Uterus (tissue), 4 donors: Measurements from ENCODE around the gene AIG1. TPM values are rescaled to one million over a fixed set of nuclear protein-coding genes. Genes with fewer than 3 reads are reported as not detected.

Experiments used
- DNase-seq, 2 donors: peaks; one replicate each; pipeline ENCODE4 v3.0.0-alpha.2; 2019 to 2020
- H3K27ac ChIP-seq, 2 donors: fragments of 200-600 bp; sonication (generic); 1 replicate in 1 of 2; 2 replicates in 1 of 2; pipeline ENCODE4 v1.5.1; 2016 to 2018
- H3K27me3 ChIP-seq, 2 donors: fragments of 200-600 bp; sonication (generic); one replicate each; pipeline ENCODE4 v1.5.1; 2018 to 2019; ENCODE audit warnings: control low read depth in 1 of 2
- H3K36me3 ChIP-seq, 2 donors: fragments of 200-600 bp; sonication (generic); one replicate each; pipeline ENCODE4 v1.5.1; 2019; ENCODE audit warnings: control low read depth in 1 of 2
- H3K4me1 ChIP-seq, 2 donors: fragments of 200-600 bp; sonication (generic); one replicate each; pipeline ENCODE4 v1.5.1; 2018 to 2019; ENCODE audit warnings: control low read depth in 1 of 2
- H3K4me3 ChIP-seq, 2 donors: fragments of 200-600 bp; sonication (generic); 1 replicate in 1 of 2; 2 replicates in 1 of 2; pipeline ENCODE4 v1.5.1; 2018 to 2019; ENCODE audit warnings: mild to moderate bottlenecking in 1 of 2
- H3K9me3 ChIP-seq, 2 donors: fragments of 200-600 bp; sonication (generic); one replicate each; pipeline ENCODE4 v1.5.1; 2019; ENCODE audit warnings: control low read depth in 1 of 2
- POLR2A ChIP-seq, 2 donors: fragments of 450-650 bp; IDR thresholded peaks; one replicate each; pipeline ENCODE4 v1.6.1; 2016; ENCODE audit warnings: antibody characterized with exemption in 2 of 2, mild to moderate bottlenecking in 1 of 2, moderate library complexity in 1 of 2
- intact Hi-C: fragments of 100-400 bp; cut with DNase I; formaldehyde crosslinking; loops from one replicate; pipeline ENCODE4 v1.15.1; 2023; ENCODE audit warnings: low total_unique reads
- total RNA-seq, 4 donors: library from RNA; depleted of rRNA in 3 of 4; stranded (reverse); fragments of >200 nt in 3 of 4; gene quantifications; one replicate each; pipeline versions ENCODE4 v1.1.0 to v1.2.4, GENCODE V29; 2014 to 2023
- TF ChIP-seq, protein P1 (sequence below), 4 experiments: fragments of 200-600 bp in 2 of 4; fragments of 450-650 bp in 2 of 4; sonication (generic) in 2 of 4; IDR thresholded peaks; one replicate each; pipeline ENCODE4 v1.5.1; 2016 to 2019; ENCODE audit warnings: antibody characterized with exemption in 4 of 4, mild to moderate bottlenecking in 2 of 4, moderate library complexity in 1 of 4
- donor health status: DM: yes; HTN: yes; CAD: no.

AIG1 gene
- total RNA-seq, 4 donors from 2014 or later = 6.9 to 36.6 (median 27.8) TPM

DNA sequence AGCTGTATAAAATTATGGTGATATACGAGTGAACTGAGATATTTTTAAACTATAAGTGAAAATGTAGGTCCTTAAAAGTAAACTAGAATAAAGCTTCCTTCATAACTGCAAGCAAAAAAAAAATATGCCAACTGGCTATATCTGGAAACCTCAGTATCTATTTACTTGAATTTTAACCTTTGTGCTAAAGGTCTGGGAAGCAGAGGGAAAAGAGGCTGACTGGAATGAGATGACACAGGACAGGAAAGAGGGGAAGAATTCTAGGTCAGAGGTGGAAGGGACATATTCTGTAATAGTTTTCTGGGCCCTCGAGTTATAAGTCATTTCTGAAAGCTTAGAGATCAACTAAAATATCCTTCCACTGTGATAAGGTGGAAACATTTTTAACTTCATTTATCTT, 46.8 kb downstream of the AIG1 start:
- H3K27ac ChIP-seq = no peak overlapping the region
- H3K9me3 ChIP-seq = no peaks in the 10 kb centered on the region
- no peaks in the 10 kb centered on the region for H3K4me1 ChIP-seq
- H3K36me3 ChIP-seq = no peaks in the 10 kb centered on the region
- TF ChIP-seq POLR2A (IDR thresholded peaks at IDR 0.05) = no peak
- TF ChIP-seq, protein P1, sequence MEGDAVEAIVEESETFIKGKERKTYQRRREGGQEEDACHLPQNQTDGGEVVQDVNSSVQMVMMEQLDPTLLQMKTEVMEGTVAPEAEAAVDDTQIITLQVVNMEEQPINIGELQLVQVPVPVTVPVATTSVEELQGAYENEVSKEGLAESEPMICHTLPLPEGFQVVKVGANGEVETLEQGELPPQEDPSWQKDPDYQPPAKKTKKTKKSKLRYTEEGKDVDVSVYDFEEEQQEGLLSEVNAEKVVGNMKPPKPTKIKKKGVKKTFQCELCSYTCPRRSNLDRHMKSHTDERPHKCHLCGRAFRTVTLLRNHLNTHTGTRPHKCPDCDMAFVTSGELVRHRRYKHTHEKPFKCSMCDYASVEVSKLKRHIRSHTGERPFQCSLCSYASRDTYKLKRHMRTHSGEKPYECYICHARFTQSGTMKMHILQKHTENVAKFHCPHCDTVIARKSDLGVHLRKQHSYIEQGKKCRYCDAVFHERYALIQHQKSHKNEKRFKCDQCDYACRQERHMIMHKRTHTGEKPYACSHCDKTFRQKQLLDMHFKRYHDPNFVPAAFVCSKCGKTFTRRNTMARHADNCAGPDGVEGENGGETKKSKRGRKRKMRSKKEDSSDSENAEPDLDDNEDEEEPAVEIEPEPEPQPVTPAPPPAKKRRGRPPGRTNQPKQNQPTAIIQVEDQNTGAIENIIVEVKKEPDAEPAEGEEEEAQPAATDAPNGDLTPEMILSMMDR (IDR thresholded peaks at IDR 0.05) = no peak
- no peak overlapping the region for H3K4me3 ChIP-seq
- no peak for DNase-seq
- intact Hi-C loops = no loop called here
- no peaks in the 10 kb centered on the region for H3K27me3 ChIP-seq

DNA sequence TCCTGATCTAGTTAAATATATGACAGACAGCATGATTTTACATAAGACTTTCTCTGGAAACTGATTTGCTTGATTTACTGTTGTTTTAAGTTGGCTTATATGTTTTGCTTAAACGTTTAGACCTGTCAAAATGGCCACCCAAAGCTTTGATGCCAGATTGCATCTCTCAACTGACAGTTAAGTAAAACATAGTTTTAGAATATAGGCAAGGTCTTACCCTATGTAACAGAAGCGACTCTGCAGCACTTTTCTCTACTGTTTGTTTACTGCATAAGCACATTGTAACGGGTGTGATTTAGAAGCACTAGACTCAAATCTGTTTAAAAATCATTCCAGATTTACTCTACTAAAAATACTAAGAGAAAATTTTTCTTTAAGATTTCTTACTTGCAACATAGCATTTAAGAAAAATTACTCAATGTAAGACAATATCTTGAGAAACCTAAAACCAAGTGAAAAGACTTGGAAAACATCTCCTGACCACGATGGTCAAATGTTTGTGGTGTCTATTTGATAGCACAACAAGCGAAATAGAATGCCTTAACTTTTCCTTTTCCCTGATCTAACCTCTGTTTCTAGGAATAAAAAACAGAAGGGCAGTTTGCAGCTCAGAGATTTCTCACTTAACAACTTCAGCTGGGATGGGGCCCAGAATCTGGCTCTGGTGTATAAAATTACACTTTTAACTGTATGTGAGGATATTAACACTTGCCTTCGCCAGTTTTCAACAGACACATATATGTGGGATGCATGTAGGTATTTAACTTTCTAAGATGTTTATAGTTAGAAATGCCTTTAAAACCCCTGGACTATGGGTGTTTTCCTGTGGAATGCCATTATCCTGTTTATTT, 47.4 kb downstream of the AIG1 start:
- Histone ChIP-seq H3K4me3 (no peak overlapping the region), H3K9me3 (no peaks in the 10 kb centered on the region), H3K27ac (no peak overlapping the region), H3K4me1 (no peaks in the 10 kb centered on the region), H3K27me3 (no peaks in the 10 kb centered on the region), H3K36me3 (no peaks in the 10 kb centered on the region)
- no peak for TF ChIP-seq POLR2A (IDR thresholded peaks at IDR 0.05)
- TF ChIP-seq, protein P1 (IDR thresholded peaks at IDR 0.05) = no peak
- intact Hi-C loops = no loop called here
- no peak for DNase-seq

DNA sequence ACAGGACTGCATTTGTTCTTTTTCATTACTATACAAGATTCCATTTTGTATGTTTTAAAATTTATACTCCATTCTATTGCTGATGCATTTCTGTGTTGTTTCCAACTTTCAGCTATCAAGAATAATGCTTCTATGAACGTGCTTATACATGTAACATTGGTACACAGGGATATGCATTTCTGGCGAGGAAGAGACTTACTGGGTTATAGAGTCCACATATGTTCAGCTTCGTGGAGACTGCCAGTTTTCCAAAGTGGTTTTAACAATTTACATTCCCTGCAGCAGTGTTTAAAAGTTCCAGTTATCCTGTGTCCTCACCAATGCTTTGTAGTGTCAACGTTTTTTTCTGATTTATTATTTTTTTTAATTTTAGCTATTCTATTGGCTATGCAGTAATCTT, 48.5 kb downstream of the AIG1 start:
- Histone ChIP-seq H3K27me3 (no peaks in the 10 kb centered on the region), H3K4me3 (no peak overlapping the region), H3K9me3 (no peaks in the 10 kb centered on the region), H3K36me3 (no peaks in the 10 kb centered on the region), H3K27ac (no peak overlapping the region), H3K4me1 (no peaks in the 10 kb centered on the region)
- TF ChIP-seq POLR2A (IDR thresholded peaks at IDR 0.05) = no peak
- TF ChIP-seq, protein P1 (IDR thresholded peaks at IDR 0.05) = no peak
- no peak for DNase-seq
- intact Hi-C loops = no loop called here

GRCh38 chr6:143110572-143110971, 49.9 kb downstream of the AIG1 start:
- no peaks in the 10 kb centered on the region for H3K4me1 ChIP-seq
- no peaks in the 10 kb centered on the region for H3K9me3 ChIP-seq
- intact Hi-C loops = no loop called here
- no peak overlapping the region for H3K27ac ChIP-seq
- no peak for TF ChIP-seq POLR2A (IDR thresholded peaks at IDR 0.05)
- TF ChIP-seq, protein P1 (IDR thresholded peaks at IDR 0.05) = no peak
- no peaks in the 10 kb centered on the region for H3K27me3 ChIP-seq
- no peak for DNase-seq
- H3K36me3 ChIP-seq = no peaks in the 10 kb centered on the region
- H3K4me3 ChIP-seq = no peak overlapping the region

GRCh38 chr6:143110996-143111395, 50.3 kb downstream of the AIG1 start:
- Histone ChIP-seq H3K4me1 (no peaks in the 10 kb centered on the region), H3K27ac (no peak overlapping the region), H3K27me3 (no peaks in the 10 kb centered on the region), H3K36me3 (no peaks in the 10 kb centered on the region), H3K9me3 (no peaks in the 10 kb centered on the region), H3K4me3 (no peak overlapping the region)
- intact Hi-C loops = no loop called here
- no peak for DNase-seq
- TF ChIP-seq, protein P1 (IDR thresholded peaks at IDR 0.05) = no peak
- TF ChIP-seq POLR2A (IDR thresholded peaks at IDR 0.05) = no peak
